ENCODE measurements around the gene CD27. TPM values are rescaled to one million over a fixed set of nuclear protein-coding genes. Genes with fewer than 3 reads are reported as not detected.

Gene CD27
- total and polyA plus RNA-seq, 9 of the 15 experiments (the other 6 are each of a cell fraction or from before 2014, with no cell fraction given): 0.24 TPM; not detected in 8

DNA sequence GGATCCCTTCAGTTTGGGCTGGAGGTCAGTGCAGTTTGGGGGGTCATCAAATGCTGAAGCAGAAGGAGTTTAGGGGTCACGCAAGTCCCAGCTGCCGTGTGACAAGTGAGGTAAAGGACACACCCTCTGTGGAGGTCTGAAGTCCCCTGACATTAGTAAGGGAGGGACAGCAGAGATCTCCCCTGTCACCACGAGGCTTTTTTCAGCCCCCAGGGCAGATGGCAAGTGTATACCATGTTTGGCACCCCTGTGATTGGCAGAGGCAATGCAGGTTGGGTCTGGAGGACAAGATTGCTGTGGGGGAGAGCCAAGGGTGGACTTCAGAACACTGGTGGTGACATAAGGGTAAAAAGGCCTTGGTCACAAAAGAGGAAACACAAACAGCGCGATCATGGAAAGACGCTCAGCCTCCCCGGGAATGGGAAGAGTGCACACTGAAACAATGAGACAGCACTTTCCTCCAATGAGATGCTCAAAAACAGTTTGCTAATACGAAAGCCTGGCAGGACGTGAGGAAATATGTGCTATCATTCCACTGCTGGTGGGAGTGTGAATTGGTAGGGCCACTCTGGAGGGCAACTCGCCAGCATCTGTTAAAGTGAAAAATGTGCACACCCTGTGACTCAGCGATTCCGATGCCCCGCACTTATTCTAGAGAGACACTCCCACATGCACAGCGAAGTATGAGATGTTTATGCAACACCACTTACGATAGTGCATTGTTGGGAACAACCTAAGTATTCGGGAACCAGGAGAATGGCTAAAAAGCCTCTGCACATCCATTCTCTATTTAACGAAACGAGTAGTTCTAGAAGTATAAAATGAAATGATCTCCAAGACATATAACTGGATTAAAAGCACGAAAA, 14.4 kb upstream of the CD27 start (continued):
- TF ChIP-seq, protein P1, sequence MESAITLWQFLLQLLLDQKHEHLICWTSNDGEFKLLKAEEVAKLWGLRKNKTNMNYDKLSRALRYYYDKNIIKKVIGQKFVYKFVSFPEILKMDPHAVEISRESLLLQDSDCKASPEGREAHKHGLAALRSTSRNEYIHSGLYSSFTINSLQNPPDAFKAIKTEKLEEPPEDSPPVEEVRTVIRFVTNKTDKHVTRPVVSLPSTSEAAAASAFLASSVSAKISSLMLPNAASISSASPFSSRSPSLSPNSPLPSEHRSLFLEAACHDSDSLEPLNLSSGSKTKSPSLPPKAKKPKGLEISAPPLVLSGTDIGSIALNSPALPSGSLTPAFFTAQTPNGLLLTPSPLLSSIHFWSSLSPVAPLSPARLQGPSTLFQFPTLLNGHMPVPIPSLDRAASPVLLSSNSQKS (CRISPR knock-in tag; IDR thresholded peaks at IDR 0.05): no peak
- peak; percentile 78; the same call in 1 of the 2 replicates for TF ChIP-seq MTA1 (IDR thresholded peaks at IDR 0.05; ENCODE audit: borderline replicate concordance)
- TF ChIP-seq, protein P2, sequence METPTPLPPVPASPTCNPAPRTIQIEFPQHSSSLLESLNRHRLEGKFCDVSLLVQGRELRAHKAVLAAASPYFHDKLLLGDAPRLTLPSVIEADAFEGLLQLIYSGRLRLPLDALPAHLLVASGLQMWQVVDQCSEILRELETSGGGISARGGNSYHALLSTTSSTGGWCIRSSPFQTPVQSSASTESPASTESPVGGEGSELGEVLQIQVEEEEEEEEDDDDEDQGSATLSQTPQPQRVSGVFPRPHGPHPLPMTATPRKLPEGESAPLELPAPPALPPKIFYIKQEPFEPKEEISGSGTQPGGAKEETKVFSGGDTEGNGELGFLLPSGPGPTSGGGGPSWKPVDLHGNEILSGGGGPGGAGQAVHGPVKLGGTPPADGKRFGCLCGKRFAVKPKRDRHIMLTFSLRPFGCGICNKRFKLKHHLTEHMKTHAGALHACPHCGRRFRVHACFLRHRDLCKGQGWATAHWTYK (CRISPR knock-in tag; IDR thresholded peaks at IDR 0.05): no peak
- TF ChIP-seq HSF4 (CRISPR knock-in tag; IDR thresholded peaks at IDR 0.05; ENCODE audit: borderline replicate concordance): no peak
- TF ChIP-seq, protein P3, sequence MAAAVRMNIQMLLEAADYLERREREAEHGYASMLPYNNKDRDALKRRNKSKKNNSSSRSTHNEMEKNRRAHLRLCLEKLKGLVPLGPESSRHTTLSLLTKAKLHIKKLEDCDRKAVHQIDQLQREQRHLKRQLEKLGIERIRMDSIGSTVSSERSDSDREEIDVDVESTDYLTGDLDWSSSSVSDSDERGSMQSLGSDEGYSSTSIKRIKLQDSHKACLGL (CRISPR knock-in tag; IDR thresholded peaks at IDR 0.05; ENCODE audit: borderline replicate concordance, poor library complexity, severe bottlenecking): no peak
- no peak for TF ChIP-seq FIP1L1 (IDR thresholded peaks at IDR 0.05; ENCODE audit: low read depth, low read length, poor library complexity, severe bottlenecking)
- TF ChIP-seq MAFG (tag; conservative IDR thresholded peaks at IDR 0.05): peak; percentile 98
- no peak for TF ChIP-seq CBFB (CRISPR knock-in tag; IDR thresholded peaks at IDR 0.05)

Measured in K562 (cell line).